HEK293 (cell line): ENCODE results near the gene TMEM244.
"Not testable (repeated sequence)": the region's sequence is repeated elsewhere in the genome, so short reads cannot be mapped to it uniquely, and the experiment has no call there.

Experiments used
- CTCF ChIA-PET: fragments of 350-600 bp; formaldehyde crosslinking; extraction: SDS; loops from one replicate; lab custom pipeline; 2021; ENCODE audit warnings: antibody characterized with exemption; lab: Yijun Ruan, JAX
- POLR2A ChIA-PET: fragments of 300-600 bp; formaldehyde crosslinking; extraction: SDS; loops from one replicate; lab custom pipeline; 2020; ENCODE audit warnings: antibody characterized with exemption, inconsistent platforms; lab: Yijun Ruan, JAX
- H3K27ac ChIP-seq: fragments of 200-500 bp; sonication (Bioruptor generic); 2 replicates; pipeline ENCODE4 v1.5.1; 2014; ENCODE audit warnings: low read depth, low read length, control low read depth, inconsistent platforms; ENCODE audit errors: extremely low read depth
- H3K36me3 ChIP-seq, 2 experiments: fragments of 200-500 bp in 1 of 2; sonication (Bioruptor generic) in 1 of 2; 1 replicate in 1 of 2; 2 replicates in 1 of 2; pipeline ENCODE4 v1.5.1; 2014 to 2017; ENCODE audit warnings: inconsistent platforms in 2 of 2, low read length in 2 of 2; ENCODE audit not compliant: control insufficient read depth in 2 of 2, insufficient read depth in 1 of 2
- H3K4me1 ChIP-seq: fragments of 200-500 bp; sonication (Bioruptor generic); 2 replicates; pipeline ENCODE4 v1.5.1; 2014; ENCODE audit warnings: mild to moderate bottlenecking, low read length, inconsistent platforms; ENCODE audit not compliant: control insufficient read depth, insufficient read depth
- H3K4me3 ChIP-seq: 2 replicates; pipeline ENCODE4 v1.5.1; 2011; ENCODE audit warnings: low read depth, mild to moderate bottlenecking, control low read depth, low read length, moderate library complexity
- H3K9me3 ChIP-seq: fragments of 200-500 bp; sonication (Bioruptor generic); 2 replicates; pipeline ENCODE4 v1.5.1; 2014; ENCODE audit warnings: low read depth, low read length, inconsistent platforms; ENCODE audit not compliant: control insufficient read depth, insufficient read depth
- BCL11A ChIP-seq: fragments of 450-650 bp; formaldehyde crosslinking; IDR thresholded peaks from 2 replicates; pipeline ENCODE4 v1.5.1; 2016; ENCODE audit warnings: low read depth, missing biosample characterization, missing genetic modification characterization
- BCL11B ChIP-seq: fragments of 450-650 bp; formaldehyde crosslinking; IDR thresholded peaks from 2 replicates; pipeline ENCODE4 v1.5.1; 2016; ENCODE audit warnings: low read depth, missing biosample characterization, missing genetic modification characterization
- KLF1 ChIP-seq: fragments of 450-650 bp; formaldehyde crosslinking; IDR thresholded peaks from 2 replicates; pipeline ENCODE4 v1.5.1; 2016; ENCODE audit warnings: missing biosample characterization, missing genetic modification characterization
- SETDB1 ChIP-seq: IDR thresholded peaks from one replicate; pipeline ENCODE4 v1.6.1; 2017; ENCODE audit warnings: mild to moderate bottlenecking, low read length, moderate library complexity, mixed read lengths; ENCODE audit not compliant: insufficient read length
- YY1 ChIP-seq: fragments of 450-650 bp; formaldehyde crosslinking; IDR thresholded peaks from 2 replicates; pipeline ENCODE4 v1.5.1; 2018; ENCODE audit warnings: missing biosample characterization, missing genetic modification characterization
- ZNF138 ChIP-seq: fragments of 450-650 bp; formaldehyde crosslinking; IDR thresholded peaks from 2 replicates; pipeline ENCODE4 v1.5.1; 2016; ENCODE audit warnings: missing biosample characterization, missing genetic modification characterization, borderline replicate concordance
- ZNF184 ChIP-seq: fragments of 450-650 bp; IDR thresholded peaks from 2 replicates; pipeline ENCODE4 v1.5.1; 2018; ENCODE audit warnings: missing biosample characterization, mild to moderate bottlenecking, missing genetic modification characterization
- ZNF202 ChIP-seq: fragments of 450-650 bp; formaldehyde crosslinking; IDR thresholded peaks from 2 replicates; pipeline ENCODE4 v1.5.1; 2016; ENCODE audit warnings: missing biosample characterization, missing genetic modification characterization, borderline replicate concordance
- ZNF274 ChIP-seq, 2 experiments: fragments of 200-500 bp in 1 of 2; fragments of 450-650 bp in 1 of 2; sonication (Bioruptor generic) in 1 of 2; formaldehyde crosslinking in 1 of 2; IDR thresholded peaks; 2 replicates each; pipeline versions ENCODE4 v1.5.1 to v1.6.1; 2014 to 2016; ENCODE audit warnings: borderline replicate concordance in 1 of 2, inconsistent platforms in 1 of 2, low read length in 1 of 2, missing biosample characterization in 1 of 2, missing genetic modification characterization in 1 of 2
- ZNF423 ChIP-seq: fragments of 450-650 bp; formaldehyde crosslinking; IDR thresholded peaks from 2 replicates; pipeline ENCODE4 v1.5.1; 2016; ENCODE audit warnings: missing biosample characterization, missing genetic modification characterization
- ZNF621 ChIP-seq: fragments of 450-650 bp; formaldehyde crosslinking; IDR thresholded peaks from 2 replicates; pipeline ENCODE4 v1.5.1; 2017; ENCODE audit warnings: missing biosample characterization, missing genetic modification characterization
- ZNF776 ChIP-seq: fragments of 450-650 bp; formaldehyde crosslinking; IDR thresholded peaks from 2 replicates; pipeline ENCODE4 v1.5.0; 2017; ENCODE audit warnings: missing biosample characterization, missing genetic modification characterization, borderline replicate concordance
- ZSCAN23 ChIP-seq: fragments of 450-650 bp; formaldehyde crosslinking; IDR thresholded peaks from 2 replicates; pipeline ENCODE4 v1.5.1; 2016; ENCODE audit warnings: missing biosample characterization, missing genetic modification characterization
- TF ChIP-seq, protein P1 (sequence below): fragments of 450-650 bp; IDR thresholded peaks from 2 replicates; pipeline ENCODE4 v1.5.1; 2018; ENCODE audit warnings: missing biosample characterization, mild to moderate bottlenecking, missing genetic modification characterization
- TF ChIP-seq, protein P2 (sequence below): fragments of 450-650 bp; IDR thresholded peaks from 2 replicates; pipeline ENCODE4 v1.5.1; 2018; ENCODE audit warnings: missing biosample characterization, missing genetic modification characterization
- TF ChIP-seq, protein P3 (sequence below): fragments of 450-650 bp; formaldehyde crosslinking; IDR thresholded peaks from 2 replicates; pipeline ENCODE4 v1.5.1; 2017; ENCODE audit warnings: missing biosample characterization, missing genetic modification characterization
- TF ChIP-seq, protein P4 (sequence below): fragments of 450-650 bp; formaldehyde crosslinking; IDR thresholded peaks from 2 replicates; pipeline ENCODE4; 2016; ENCODE audit warnings: missing biosample characterization, missing genetic modification characterization
- TF ChIP-seq, protein P5 (sequence below): fragments of 450-650 bp; formaldehyde crosslinking; conservative IDR thresholded peaks from 2 replicates; pipeline ENCODE4 v1.5.1; 2016; ENCODE audit warnings: low read depth, missing biosample characterization, missing genetic modification characterization

TMEM244 gene

DNA sequence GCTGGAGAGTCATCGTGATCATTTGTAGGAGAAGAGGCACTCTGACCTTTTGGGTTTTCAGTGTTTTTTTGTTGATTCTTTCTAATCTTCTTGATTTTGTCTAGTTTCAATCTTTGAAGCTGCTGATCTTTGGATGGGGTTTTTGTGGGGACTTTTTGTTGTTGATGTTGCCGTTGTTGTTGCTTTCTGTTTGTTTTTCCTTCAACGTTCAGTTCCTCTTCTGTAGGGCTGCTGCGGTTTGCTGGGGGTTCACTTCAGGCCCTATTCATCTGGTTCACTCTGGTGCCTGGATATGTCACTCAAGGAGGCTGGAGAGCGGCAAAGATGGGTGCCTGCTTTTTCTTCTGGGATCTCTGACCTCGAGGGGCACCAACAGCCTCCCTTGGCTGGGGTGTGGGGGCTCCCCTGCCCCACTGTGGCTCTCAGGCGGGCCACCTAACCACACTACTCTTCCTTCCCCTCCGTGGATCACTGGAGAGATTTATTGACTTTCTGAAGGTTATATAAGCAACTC, 21.5 kb upstream of the TMEM244 start:
- H3K27ac ChIP-seq = no peak overlapping the region
- TF ChIP-seq ZNF274 (IDR thresholded peaks at IDR 0.05; ENCODE audit: low read length) (no peak), ZNF274 (tag by site-specific recombination; IDR thresholded peaks at IDR 0.05; ENCODE audit: borderline replicate concordance) (no peak), SETDB1 (no peak), ZNF776 (tag by site-specific recombination) (no peak), BCL11B (tag by site-specific recombination) (no peak), ZNF202 (tag by site-specific recombination) (no peak), YY1 (no peak), KLF1 (tag by site-specific recombination) (no peak), ZNF621 (tag by site-specific recombination) (no peak), BCL11A (tag by site-specific recombination) (no peak), ZNF138 (no peak)
- TF ChIP-seq, protein P1, sequence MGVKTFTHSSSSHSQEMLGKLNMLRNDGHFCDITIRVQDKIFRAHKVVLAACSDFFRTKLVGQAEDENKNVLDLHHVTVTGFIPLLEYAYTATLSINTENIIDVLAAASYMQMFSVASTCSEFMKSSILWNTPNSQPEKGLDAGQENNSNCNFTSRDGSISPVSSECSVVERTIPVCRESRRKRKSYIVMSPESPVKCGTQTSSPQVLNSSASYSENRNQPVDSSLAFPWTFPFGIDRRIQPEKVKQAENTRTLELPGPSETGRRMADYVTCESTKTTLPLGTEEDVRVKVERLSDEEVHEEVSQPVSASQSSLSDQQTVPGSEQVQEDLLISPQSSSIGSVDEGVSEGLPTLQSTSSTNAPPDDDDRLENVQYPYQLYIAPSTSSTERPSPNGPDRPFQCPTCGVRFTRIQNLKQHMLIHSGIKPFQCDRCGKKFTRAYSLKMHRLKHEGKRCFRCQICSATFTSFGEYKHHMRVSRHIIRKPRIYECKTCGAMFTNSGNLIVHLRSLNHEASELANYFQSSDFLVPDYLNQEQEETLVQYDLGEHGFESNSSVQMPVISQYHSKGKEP (tag by site-specific recombination) = no peak
- TF ChIP-seq, protein P2, sequence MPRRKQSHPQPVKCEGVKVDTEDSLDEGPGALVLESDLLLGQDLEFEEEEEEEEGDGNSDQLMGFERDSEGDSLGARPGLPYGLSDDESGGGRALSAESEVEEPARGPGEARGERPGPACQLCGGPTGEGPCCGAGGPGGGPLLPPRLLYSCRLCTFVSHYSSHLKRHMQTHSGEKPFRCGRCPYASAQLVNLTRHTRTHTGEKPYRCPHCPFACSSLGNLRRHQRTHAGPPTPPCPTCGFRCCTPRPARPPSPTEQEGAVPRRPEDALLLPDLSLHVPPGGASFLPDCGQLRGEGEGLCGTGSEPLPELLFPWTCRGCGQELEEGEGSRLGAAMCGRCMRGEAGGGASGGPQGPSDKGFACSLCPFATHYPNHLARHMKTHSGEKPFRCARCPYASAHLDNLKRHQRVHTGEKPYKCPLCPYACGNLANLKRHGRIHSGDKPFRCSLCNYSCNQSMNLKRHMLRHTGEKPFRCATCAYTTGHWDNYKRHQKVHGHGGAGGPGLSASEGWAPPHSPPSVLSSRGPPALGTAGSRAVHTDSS (tag by site-specific recombination) = no peak
- POLR2A ChIA-PET = no interaction called here
- no peaks in the 10 kb centered on the region for H3K9me3 ChIP-seq
- H3K36me3 ChIP-seq = no peaks in the 10 kb centered on the region
- no peaks in the 10 kb centered on the region for H3K4me1 ChIP-seq
- CTCF ChIA-PET = interaction anchor here (1.4 to 1.7 kb wide), 2 partner anchors 9 to 107 kb away, joined by 3 to 5 read pairs; no protein-coding TSS in a partner anchor
- H3K4me3 ChIP-seq = no peak overlapping the region

DNA sequence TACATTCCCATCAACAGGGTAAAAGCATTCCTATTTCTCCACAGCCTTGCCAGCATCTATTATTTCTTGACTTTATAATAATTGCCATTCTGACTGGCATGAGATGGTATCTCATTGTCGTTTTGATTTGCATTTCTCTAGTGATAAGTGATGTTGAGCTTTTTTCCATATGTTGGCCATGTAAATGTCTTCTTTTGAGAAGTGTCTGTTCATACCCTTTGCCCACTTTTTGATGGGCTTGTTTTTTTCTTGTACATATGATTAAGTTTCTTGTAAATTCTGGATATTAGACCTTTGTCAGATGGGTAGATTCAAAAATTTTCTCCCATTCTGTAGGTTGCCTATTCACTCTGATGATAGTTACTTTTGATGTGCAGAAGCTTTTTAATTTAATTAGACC, 16.8 kb upstream of the TMEM244 start:
- H3K4me1 ChIP-seq, POLR2A ChIA-PET, H3K36me3 ChIP-seq, H3K9me3 ChIP-seq, H3K27ac ChIP-seq, CTCF ChIA-PET, H3K4me3 ChIP-seq: not testable (repeated sequence)

DNA sequence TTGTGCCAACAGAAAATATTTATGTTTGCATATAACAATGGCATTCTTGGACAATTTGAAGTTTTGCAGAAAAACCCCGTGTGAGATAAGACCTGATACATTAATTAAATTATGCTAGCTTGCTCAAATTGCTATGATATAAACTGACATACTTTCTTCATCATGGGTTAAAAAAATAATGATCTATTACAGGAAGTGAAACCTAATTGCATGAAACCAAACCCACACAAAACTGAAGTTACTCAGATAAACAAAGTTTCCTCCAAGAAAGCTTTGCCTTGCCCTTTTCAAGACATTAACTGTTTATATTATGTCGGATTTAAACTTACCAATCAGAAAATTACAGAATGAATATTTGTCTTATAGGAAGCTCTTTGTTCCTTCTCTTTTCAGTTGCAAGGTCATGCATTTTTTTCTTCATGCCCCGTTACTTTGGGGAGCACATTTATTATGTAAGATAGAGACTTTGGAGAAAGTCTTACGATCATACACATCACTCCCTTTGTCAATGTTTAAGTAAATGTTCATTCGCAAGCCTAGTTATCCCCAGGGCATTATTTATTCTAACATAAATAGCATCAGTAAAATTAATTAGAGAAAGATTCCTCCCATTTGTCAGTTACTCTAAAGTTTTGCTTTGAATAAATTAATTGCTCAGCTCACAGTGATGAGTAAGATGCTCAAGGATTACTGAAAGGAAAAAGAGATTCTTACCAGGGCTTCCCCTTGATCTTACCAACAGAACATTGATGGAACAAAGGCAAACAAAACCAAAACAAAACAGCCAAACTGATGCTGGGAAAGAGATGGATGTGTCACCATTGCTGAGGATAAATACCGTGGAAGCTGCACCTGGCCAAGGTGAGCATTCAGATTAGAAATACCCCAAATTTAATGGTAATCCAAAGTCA, 14.8 kb upstream of the TMEM244 start:
- Histone ChIP-seq H3K4me1 (no peaks in the 10 kb centered on the region), H3K36me3 (no peaks in the 10 kb centered on the region), H3K9me3 (no peaks in the 10 kb centered on the region), H3K27ac (no peak overlapping the region), H3K4me3 (no peak overlapping the region)
- ChIA-PET POLR2A (no interaction called here), CTCF (interaction anchor here (0.9 to 1.6 kb wide), 3 partner anchors 18 to 276 kb away, joined by 3 to 4 read pairs (median 3); no protein-coding TSS in a partner anchor)
- TF ChIP-seq ZSCAN23 (tag by site-specific recombination) = no peak
- no peak for TF ChIP-seq ZNF184 (tag by site-specific recombination)
- TF ChIP-seq, protein P3, sequence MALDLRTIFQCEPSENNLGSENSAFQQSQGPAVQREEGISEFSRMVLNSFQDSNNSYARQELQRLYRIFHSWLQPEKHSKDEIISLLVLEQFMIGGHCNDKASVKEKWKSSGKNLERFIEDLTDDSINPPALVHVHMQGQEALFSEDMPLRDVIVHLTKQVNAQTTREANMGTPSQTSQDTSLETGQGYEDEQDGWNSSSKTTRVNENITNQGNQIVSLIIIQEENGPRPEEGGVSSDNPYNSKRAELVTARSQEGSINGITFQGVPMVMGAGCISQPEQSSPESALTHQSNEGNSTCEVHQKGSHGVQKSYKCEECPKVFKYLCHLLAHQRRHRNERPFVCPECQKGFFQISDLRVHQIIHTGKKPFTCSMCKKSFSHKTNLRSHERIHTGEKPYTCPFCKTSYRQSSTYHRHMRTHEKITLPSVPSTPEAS = no peak
- no peak for TF ChIP-seq ZNF423 (tag by site-specific recombination)
- TF ChIP-seq, protein P4, sequence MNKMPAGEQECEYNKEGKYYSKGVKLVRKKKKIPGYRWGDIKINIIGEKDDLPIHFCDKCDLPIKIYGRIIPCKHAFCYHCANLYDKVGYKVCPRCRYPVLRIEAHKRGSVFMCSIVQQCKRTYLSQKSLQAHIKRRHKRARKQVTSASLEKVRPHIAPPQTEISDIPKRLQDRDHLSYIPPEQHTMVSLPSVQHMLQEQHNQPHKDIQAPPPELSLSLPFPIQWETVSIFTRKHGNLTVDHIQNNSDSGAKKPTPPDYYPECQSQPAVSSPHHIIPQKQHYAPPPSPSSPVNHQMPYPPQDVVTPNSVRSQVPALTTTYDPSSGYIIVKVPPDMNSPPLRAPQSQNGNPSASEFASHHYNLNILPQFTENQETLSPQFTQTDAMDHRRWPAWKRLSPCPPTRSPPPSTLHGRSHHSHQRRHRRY (tag by site-specific recombination) = no peak
- TF ChIP-seq, protein P5, sequence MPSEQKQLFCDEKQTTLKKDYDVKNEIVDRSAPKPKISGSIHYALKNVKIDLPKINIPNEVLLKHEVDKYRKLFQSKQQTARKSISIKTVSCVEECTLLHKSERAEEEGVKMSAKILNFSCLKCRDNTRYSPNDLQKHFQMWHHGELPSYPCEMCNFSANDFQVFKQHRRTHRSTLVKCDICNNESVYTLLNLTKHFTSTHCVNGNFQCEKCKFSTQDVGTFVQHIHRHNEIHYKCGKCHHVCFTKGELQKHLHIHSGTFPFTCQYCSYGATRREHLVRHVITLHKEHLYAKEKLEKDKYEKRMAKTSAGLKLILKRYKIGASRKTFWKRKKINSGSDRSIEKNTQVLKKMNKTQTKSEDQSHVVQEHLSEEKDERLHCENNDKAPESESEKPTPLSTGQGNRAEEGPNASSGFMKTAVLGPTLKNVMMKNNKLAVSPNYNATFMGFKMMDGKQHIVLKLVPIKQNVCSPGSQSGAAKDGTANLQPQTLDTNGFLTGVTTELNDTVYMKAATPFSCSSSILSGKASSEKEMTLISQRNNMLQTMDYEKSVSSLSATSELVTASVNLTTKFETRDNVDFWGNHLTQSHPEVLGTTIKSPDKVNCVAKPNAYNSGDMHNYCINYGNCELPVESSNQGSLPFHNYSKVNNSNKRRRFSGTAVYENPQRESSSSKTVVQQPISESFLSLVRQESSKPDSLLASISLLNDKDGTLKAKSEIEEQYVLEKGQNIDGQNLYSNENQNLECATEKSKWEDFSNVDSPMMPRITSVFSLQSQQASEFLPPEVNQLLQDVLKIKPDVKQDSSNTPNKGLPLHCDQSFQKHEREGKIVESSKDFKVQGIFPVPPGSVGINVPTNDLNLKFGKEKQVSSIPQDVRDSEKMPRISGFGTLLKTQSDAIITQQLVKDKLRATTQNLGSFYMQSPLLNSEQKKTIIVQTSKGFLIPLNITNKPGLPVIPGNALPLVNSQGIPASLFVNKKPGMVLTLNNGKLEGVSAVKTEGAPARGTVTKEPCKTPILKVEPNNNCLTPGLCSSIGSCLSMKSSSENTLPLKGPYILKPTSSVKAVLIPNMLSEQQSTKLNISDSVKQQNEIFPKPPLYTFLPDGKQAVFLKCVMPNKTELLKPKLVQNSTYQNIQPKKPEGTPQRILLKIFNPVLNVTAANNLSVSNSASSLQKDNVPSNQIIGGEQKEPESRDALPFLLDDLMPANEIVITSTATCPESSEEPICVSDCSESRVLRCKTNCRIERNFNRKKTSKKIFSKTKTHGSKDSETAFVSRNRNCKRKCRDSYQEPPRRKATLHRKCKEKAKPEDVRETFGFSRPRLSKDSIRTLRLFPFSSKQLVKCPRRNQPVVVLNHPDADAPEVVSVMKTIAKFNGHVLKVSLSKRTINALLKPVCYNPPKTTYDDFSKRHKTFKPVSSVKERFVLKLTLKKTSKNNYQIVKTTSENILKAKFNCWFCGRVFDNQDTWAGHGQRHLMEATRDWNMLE (tag by site-specific recombination) = no peak
- no peak for TF ChIP-seq YY1
